CD8-positive, alpha-beta memory T cell (primary cell): ENCODE data around the gene LHPP. TPM values are rescaled to one million over a fixed set of nuclear protein-coding genes. Genes with fewer than 3 reads are reported as not detected.

ENCODE experiments used
- CTCF ChIA-PET: fragments of 350-600 bp; sonication (Branson Sonifier 250); formaldehyde crosslinking; loops from one replicate; lab custom pipeline; 2021; ENCODE audit warnings: antibody characterized with exemption; lab: Charles Lee
- POLR2A ChIA-PET: fragments of 350-600 bp; sonication (Branson Sonifier 250); formaldehyde crosslinking; loops from one replicate; lab custom pipeline; 2021; ENCODE audit warnings: antibody characterized with exemption; lab: Charles Lee
- DNase-seq, 5 donors: peaks; one replicate each; pipeline versions ENCODE4 v3.0.0 to v3.0.0-alpha.2; 2020 to 2022; ENCODE audit warnings: mixed read lengths in 1 of 5
- H3K27ac ChIP-seq: one replicate; pipeline ENCODE4 v1.7.0; 2013; ENCODE audit warnings: low read depth, mild to moderate bottlenecking, low read length, moderate library complexity
- H3K27me3 ChIP-seq: 2 replicates; pipeline ENCODE4 v1.7.0; 2013; ENCODE audit warnings: low read length, mild to moderate bottlenecking; ENCODE audit not compliant: insufficient read depth, poor library complexity, severe bottlenecking
- H3K36me3 ChIP-seq: 2 replicates; pipeline ENCODE4 v1.7.0; 2013; ENCODE audit warnings: mild to moderate bottlenecking, low read length, moderate library complexity; ENCODE audit not compliant: insufficient read depth
- H3K4me1 ChIP-seq: 2 replicates; pipeline ENCODE4 v1.7.0; 2013; ENCODE audit warnings: mild to moderate bottlenecking, low read length, moderate library complexity; ENCODE audit not compliant: insufficient read depth
- H3K4me3 ChIP-seq: 2 replicates; pipeline ENCODE4 v1.7.0; 2013; ENCODE audit warnings: mild to moderate bottlenecking, low read length
- H3K9me3 ChIP-seq: 2 replicates; pipeline ENCODE4 v1.7.0; 2013; ENCODE audit warnings: mild to moderate bottlenecking, low read length
- H3K27ac Mint-ChIP-seq, 8 donors: one replicate each; pipeline ENCODE4 v1.8.0; 2020 to 2021; ENCODE audit warnings: mixed read lengths in 8 of 8, mild to moderate bottlenecking in 6 of 8, inconsistent platforms in 3 of 8, moderate library complexity in 3 of 8
- H3K27me3 Mint-ChIP-seq, 2 donors: one replicate each; pipeline ENCODE4 v1.8.0; 2020 to 2021; ENCODE audit warnings: mixed read lengths in 2 of 2, mild to moderate bottlenecking in 1 of 2, moderate library complexity in 1 of 2
- H3K36me3 Mint-ChIP-seq, 3 donors: one replicate each; pipeline ENCODE4 v1.8.0; 2020 to 2021; ENCODE audit warnings: mixed read lengths in 3 of 3, inconsistent platforms in 1 of 3, mild to moderate bottlenecking in 1 of 3
- H3K4me1 Mint-ChIP-seq, 3 donors: one replicate each; pipeline ENCODE4 v1.8.0; 2020 to 2021; ENCODE audit warnings: mixed read lengths in 3 of 3, inconsistent platforms in 1 of 3, mild to moderate bottlenecking in 1 of 3
- H3K4me3 Mint-ChIP-seq, 7 donors: one replicate each; pipeline ENCODE4 v1.8.0; 2020 to 2021; ENCODE audit warnings: mixed read lengths in 7 of 7, mild to moderate bottlenecking in 6 of 7, moderate library complexity in 4 of 7, inconsistent platforms in 2 of 7
- H3K9me3 Mint-ChIP-seq, 5 donors: one replicate each; pipeline ENCODE4 v1.8.0; 2020 to 2022; ENCODE audit warnings: mixed read lengths in 5 of 5, mild to moderate bottlenecking in 3 of 5, moderate library complexity in 2 of 5, inconsistent platforms in 1 of 5
- polyA plus RNA-seq: library from polyadenylated mRNA; unstranded; fragments of 300-500 nt; fragmentation: Illumina TruSeq; gene quantifications from one replicate; pipeline ENCODE4 v1.2.3, GENCODE V29; 2021
- total RNA-seq, 2 experiments: library from RNA; stranded (reverse); gene quantifications; one replicate each; pipeline ENCODE4 v1.2.3, GENCODE V29; 2021

LHPP gene
- total and polyA plus RNA-seq, 3 experiments from 2014 or later = 5.2 to 19.1 (median 6.3) TPM

DNA sequence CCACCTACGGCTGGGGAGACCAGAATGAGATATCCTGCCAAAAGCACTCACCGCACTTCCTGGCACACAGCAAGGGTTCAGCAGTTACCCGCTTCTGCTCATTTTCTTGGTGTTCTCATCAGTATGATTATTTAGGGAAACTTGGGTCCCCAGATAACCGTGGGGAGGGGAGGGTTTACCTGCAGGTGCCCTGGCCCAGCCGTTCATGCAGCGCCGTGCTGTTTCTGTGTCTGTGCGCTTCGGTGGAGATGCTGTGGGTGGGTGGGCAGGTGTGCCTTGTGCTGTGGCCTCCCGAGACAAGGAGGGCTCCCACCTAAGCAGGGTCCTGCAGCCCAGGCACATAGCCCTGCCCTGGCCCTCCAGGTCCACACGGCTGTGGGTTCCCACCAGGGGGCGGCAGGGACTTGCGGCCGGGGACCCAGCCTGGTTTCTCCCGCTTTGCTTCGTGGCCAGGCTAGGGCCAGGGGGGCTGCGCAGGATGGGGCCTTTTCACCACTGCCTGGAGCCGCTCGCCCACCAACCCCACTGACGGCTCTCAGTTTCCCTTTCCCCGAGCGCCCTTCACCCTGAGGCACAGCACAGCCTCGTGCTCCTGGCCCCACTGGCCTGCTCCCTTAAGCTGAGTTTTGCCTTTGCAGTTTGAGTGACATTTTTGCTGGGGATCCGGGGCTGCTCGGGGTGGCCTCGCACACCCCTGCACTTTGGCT, 78.5 kb downstream of the LHPP start:
- Mint-ChIP-seq H3K9me3 (no peaks in the 10 kb centered on the region), H3K36me3 (no peaks in the 10 kb centered on the region), H3K27me3 (no peaks in the 10 kb centered on the region), H3K27ac (peak overlapping the region in 2 of 8 donors; percentile 3 to 57), H3K4me3 (no peak overlapping the region), H3K4me1 (peaks cover under 1 to 13% (median 6%) of the 10 kb centered on the region in 3 donors)
- ChIA-PET CTCF (interaction anchor here (0.6 to 12.9 kb wide), 19 partner anchors 9 to 290 kb away, joined by 3 to 154 read pairs (median 4); partner anchors contain the start of gene FAM53B), POLR2A (interaction anchor here (0.5 to 1.5 kb wide), 2 partner anchors 201 to 261 kb away, joined by 6 to 7 read pairs; partner anchors contain the start of gene ABRAXAS2)
- Histone ChIP-seq H3K4me1 (peaks cover 11% of the 10 kb centered on the region), H3K27me3 (no peaks in the 10 kb centered on the region), H3K27ac (no peak overlapping the region), H3K9me3 (no peaks in the 10 kb centered on the region), H3K36me3 (no peaks in the 10 kb centered on the region), H3K4me3 (no peak overlapping the region)
- DNase-seq = peak; percentile 59 to 81 (median 63)

DNA sequence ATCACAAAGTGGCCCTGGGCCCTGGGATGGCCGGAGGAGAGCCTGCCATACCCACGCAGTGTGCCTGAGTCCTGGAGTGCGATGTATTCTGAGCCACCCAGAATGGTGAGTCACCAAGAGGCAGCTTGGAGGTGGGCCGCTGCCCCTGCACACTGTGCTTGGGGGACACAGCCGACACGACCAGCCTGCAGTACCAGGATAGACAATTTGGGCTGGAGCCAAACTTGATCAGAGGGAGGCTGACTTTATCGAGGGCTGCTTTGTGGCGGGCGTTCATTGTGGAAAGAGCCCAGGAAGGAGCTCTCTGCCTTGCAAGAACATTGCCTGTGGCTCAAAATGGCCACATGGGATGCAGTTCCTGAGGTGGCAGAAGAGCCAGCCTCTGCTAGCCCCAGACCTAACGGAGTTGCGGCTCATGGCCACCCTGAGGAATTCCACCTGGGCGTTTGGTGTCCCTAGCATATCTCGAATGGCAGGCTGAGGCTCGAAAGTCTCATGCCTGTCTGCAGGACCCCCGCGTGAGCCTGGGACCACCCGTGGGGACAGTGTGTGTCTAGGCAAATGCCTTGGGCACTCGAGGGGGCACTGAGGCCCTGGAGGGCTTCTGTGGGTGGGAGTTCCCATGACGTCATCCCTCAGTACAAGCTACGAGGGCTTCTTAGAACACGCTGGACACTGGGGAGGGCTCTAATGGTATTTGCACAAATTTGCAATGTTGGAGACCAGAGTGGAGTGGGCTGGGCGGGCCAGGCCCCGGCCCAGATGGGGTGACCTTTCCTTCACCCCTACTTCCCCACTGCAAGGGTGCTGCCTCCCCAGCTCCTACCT, 79.7 kb downstream of the LHPP start:
- H3K27ac ChIP-seq = no peak overlapping the region
- POLR2A ChIA-PET = interaction anchor here (0.5 to 1.5 kb wide), 2 partner anchors 199 to 260 kb away, joined by 6 to 7 read pairs; partner anchors contain the start of gene ABRAXAS2
- H3K4me1 Mint-ChIP-seq = peaks cover 7 to 25% (median 13%) of the 10 kb centered on the region in 3 donors

DNA sequence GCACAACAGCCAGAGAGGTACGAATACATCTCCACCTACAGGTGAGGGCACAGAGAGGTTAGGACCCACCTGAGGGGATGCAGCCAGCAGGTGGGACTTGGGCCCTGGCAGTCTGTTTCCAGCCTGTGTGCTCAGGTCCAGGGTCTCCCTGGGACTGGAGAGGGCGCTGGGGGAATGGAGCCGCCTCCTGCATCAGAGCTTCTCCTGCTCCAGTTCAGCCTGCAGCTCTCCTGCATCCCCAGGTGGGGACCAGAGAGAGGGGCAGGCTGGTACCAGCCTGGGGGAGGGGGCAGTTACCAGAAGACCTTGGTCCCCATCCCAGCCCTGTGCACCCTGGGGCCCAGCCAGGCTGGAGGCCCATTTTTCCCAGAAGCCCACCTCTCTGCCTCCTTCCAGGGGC, 80.7 kb downstream of the LHPP start:
- Histone ChIP-seq H3K4me1 (peaks cover 17% of the 10 kb centered on the region), H3K27me3 (no peaks in the 10 kb centered on the region), H3K27ac (no peak overlapping the region), H3K9me3 (no peaks in the 10 kb centered on the region), H3K36me3 (no peaks in the 10 kb centered on the region), H3K4me3 (no peak overlapping the region)
- no peak overlapping the region for H3K4me3 Mint-ChIP-seq
- CTCF ChIA-PET = interaction anchor here (1.2 to 12.9 kb wide), 2 partner anchors 199 to 206 kb away, joined by 5 to 154 read pairs; partner anchors contain the start of gene FAM53B
- no peak for DNase-seq
- H3K4me1 Mint-ChIP-seq = peaks cover 11 to 28% (median 19%) of the 10 kb centered on the region in 3 donors
- no peaks in the 10 kb centered on the region for H3K36me3 Mint-ChIP-seq
- H3K27me3 Mint-ChIP-seq = no peaks in the 10 kb centered on the region
- H3K27ac Mint-ChIP-seq = no peak overlapping the region
- POLR2A ChIA-PET = no interaction called here
- no peaks in the 10 kb centered on the region for H3K9me3 Mint-ChIP-seq

More for the DNA sequence above, 79.7 kb downstream of the LHPP start:
- no peak overlapping the region for H3K27ac Mint-ChIP-seq
- H3K4me3 Mint-ChIP-seq = no peak overlapping the region
- no peaks in the 10 kb centered on the region for H3K9me3 ChIP-seq
- H3K27me3 ChIP-seq = no peaks in the 10 kb centered on the region
- no peaks in the 10 kb centered on the region for H3K36me3 Mint-ChIP-seq
- no peak overlapping the region for H3K4me3 ChIP-seq
- peaks cover 17% of the 10 kb centered on the region for H3K4me1 ChIP-seq
- no peaks in the 10 kb centered on the region for H3K36me3 ChIP-seq
- H3K27me3 Mint-ChIP-seq = no peaks in the 10 kb centered on the region
- no peak for DNase-seq
- CTCF ChIA-PET = interaction anchor here (0.6 to 12.9 kb wide), 12 partner anchors 8 to 292 kb away, joined by 3 to 154 read pairs (median 5); partner anchors contain the start of gene FAM53B
- H3K9me3 Mint-ChIP-seq = no peaks in the 10 kb centered on the region

DNA sequence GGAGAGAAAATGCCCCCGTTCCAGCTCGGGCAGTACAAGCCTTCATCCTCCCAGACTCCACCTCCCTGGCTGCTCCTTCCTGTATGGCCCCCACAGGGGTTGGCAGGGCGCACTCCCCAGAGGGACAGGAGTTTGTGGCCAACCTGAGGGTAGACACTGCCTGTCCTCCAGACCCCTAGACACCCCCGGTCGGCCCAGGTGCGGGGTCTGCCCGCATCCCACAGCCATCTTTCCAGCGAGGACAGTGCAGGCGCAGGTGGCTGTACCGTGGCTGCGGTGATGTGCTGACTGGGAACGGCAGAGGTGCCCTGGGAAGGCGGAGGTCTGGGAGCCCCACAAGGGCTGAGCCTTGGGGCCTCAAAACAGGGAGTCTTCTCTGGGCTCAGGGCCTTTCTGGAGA, 81.5 kb downstream of the LHPP start:
- POLR2A ChIA-PET = no interaction called here
- Histone ChIP-seq H3K9me3 (no peaks in the 10 kb centered on the region), H3K4me3 (no peak overlapping the region), H3K36me3 (no peaks in the 10 kb centered on the region), H3K4me1 (peaks cover 17% of the 10 kb centered on the region), H3K27ac (no peak overlapping the region), H3K27me3 (no peaks in the 10 kb centered on the region)
- H3K36me3 Mint-ChIP-seq = no peaks in the 10 kb centered on the region
- no peaks in the 10 kb centered on the region for H3K27me3 Mint-ChIP-seq
- no peak overlapping the region for H3K4me3 Mint-ChIP-seq
- CTCF ChIA-PET = interaction anchor here (0.8 to 12.9 kb wide), 4 partner anchors 9 to 280 kb away, joined by 3 to 154 read pairs (median 6); partner anchors contain the start of gene FAM53B
- H3K27ac Mint-ChIP-seq = no peak overlapping the region
- peaks cover 11 to 28% (median 19%) of the 10 kb centered on the region in 3 donors for H3K4me1 Mint-ChIP-seq
- DNase-seq = no peak
- no peaks in the 10 kb centered on the region for H3K9me3 Mint-ChIP-seq

DNA sequence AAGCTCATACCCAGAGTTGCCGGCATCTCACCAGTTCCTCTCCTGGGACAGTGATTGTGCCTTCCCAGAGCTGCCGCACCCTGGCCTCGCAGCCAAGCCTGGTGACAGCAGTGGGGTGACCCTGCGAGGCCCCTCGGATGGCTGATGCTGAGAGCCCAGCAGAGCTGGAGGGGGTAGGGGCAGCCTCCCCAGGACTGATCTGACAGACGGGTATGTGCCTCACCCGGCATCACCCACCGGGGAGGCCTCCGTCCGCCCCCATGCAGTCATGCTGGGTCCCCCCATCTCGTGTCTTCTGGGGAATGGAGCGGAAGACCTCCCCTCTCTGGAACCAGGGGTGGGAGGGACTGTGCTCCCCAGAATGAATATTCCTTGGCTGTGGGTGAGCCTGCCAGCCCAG, 82.3 kb downstream of the LHPP start:
- Mint-ChIP-seq H3K27ac (no peak overlapping the region), H3K27me3 (no peaks in the 10 kb centered on the region), H3K4me3 (no peak overlapping the region), H3K4me1 (peaks cover 11 to 28% (median 19%) of the 10 kb centered on the region in 3 donors), H3K9me3 (no peaks in the 10 kb centered on the region), H3K36me3 (no peaks in the 10 kb centered on the region)
- Histone ChIP-seq H3K36me3 (no peaks in the 10 kb centered on the region), H3K27ac (no peak overlapping the region), H3K27me3 (no peaks in the 10 kb centered on the region), H3K4me3 (no peak overlapping the region), H3K9me3 (no peaks in the 10 kb centered on the region), H3K4me1 (peaks cover 17% of the 10 kb centered on the region)
- DNase-seq = no peak
- ChIA-PET CTCF (interaction anchor here (0.8 to 12.9 kb wide), 5 partner anchors 10 to 280 kb away, joined by 3 to 154 read pairs (median 10); partner anchors contain the start of gene FAM53B), POLR2A (no interaction called here)

DNA sequence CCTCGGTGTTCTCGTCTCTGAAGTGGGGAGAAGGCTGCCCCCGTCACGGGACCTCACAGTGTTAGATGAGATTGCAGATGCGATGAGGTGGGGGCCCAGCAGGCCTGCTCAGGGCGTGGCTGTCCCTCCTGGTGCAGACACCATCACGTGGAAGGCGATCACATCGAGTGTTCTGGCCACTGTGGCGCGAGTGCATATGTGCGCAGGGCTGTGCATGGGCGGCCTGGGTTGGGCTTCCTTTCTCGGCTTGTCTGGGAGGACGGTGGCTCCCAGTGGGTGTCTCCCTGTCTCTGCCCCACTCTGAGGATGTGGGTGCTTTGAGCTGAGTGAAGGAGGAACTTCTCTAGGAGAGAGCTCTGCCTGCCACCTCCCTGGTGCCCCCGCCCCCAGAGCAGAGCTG, 83.1 kb downstream of the LHPP start:
- H3K4me1 ChIP-seq = peaks cover 17% of the 10 kb centered on the region
- Mint-ChIP-seq H3K27me3 (no peaks in the 10 kb centered on the region), H3K27ac (peak overlapping the region in 1 of 8 donors; percentile 15), H3K4me1 (peaks cover 11 to 28% (median 19%) of the 10 kb centered on the region in 3 donors), H3K36me3 (no peaks in the 10 kb centered on the region), H3K9me3 (no peaks in the 10 kb centered on the region), H3K4me3 (no peak overlapping the region)
- H3K4me3 ChIP-seq = no peak overlapping the region
- ChIA-PET POLR2A (interaction anchor here (0.7 kb wide), 1 partner anchor 247 kb away, joined by 3 read pairs; the partner anchor contains the start of gene EEF1AKMT2), CTCF (interaction anchor here (2.7 to 12.9 kb wide), 4 partner anchors 9 to 204 kb away, joined by 10 to 154 read pairs (median 18); partner anchors contain the start of gene FAM53B)
- no peak for DNase-seq
- no peaks in the 10 kb centered on the region for H3K9me3 ChIP-seq
- no peak overlapping the region for H3K27ac ChIP-seq
- no peaks in the 10 kb centered on the region for H3K36me3 ChIP-seq
- H3K27me3 ChIP-seq = no peaks in the 10 kb centered on the region

DNA sequence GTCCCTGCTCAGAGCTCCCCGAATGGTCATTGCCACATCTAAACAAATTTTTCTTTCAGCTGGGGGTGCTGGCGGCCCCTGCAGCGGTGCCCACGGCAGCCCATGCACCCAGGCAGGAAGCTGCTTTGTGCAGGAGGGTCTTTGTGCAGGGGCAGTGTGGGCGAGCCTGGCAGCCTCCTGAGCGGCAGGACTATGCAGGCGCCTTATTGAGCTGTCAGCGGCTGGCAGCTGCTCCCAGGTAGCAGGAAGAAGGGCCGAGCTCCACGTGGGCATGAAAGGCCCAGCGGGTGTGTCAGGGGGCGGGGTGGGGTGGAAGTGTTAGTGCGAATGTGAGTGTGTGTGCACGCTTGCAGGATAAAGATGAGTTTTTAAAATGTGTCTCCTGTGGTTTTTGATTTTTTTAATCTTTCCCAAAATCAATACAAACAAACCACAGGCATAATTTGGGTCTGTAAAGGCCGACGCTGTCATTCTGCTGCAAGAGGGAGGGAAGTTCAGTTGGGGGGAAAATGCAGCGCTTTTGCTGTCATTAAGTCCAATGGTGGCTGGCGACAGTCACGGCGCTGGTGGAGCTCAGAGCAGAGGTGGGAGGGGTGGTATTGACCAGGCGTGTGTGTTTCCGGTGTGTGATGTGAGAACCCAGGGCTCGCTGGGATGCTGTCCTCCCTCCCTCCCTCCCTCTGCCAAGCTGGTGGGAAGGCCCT, 83.9 kb downstream of the LHPP start:
- ChIA-PET POLR2A (interaction anchor here (0.7 kb wide), 1 partner anchor 246 kb away, joined by 3 read pairs; the partner anchor contains the start of gene EEF1AKMT2), CTCF (interaction anchor here (0.7 to 12.9 kb wide), 5 partner anchors 10 to 203 kb away, joined by 3 to 154 read pairs (median 11); partner anchors contain the start of gene FAM53B)
- Mint-ChIP-seq H3K4me1 (peaks cover 11 to 21% (median 19%) of the 10 kb centered on the region in 3 donors), H3K9me3 (no peaks in the 10 kb centered on the region), H3K4me3 (peak overlapping the region in 5 of 7 donors; percentile 15 to 51 (median 19)), H3K27ac (peak overlapping the region in 1 of 8 donors; percentile 58), H3K27me3 (no peaks in the 10 kb centered on the region), H3K36me3 (no peaks in the 10 kb centered on the region)
- no peak overlapping the region for H3K4me3 ChIP-seq
- H3K9me3 ChIP-seq = no peaks in the 10 kb centered on the region
- no peaks in the 10 kb centered on the region for H3K36me3 ChIP-seq
- H3K27ac ChIP-seq = no peak overlapping the region
- H3K4me1 ChIP-seq = peaks cover 14% of the 10 kb centered on the region
- no peak for DNase-seq
- H3K27me3 ChIP-seq = no peaks in the 10 kb centered on the region
